ENCODE results near the gene PRDM1.

GRCh38 chr6:106126482-106126881, 40.3 kb downstream of the PRDM1 start:
- TF ChIP-seq BACH2 (CRISPR knock-in tag; IDR thresholded peaks at IDR 0.05; ENCODE audit: borderline replicate concordance) (no peak), ESRRG (CRISPR knock-in tag; IDR thresholded peaks at IDR 0.05) (no peak), TOX (CRISPR knock-in tag; IDR thresholded peaks at IDR 0.05; ENCODE audit: borderline replicate concordance) (no peak), RARB (CRISPR knock-in tag; IDR thresholded peaks at IDR 0.05) (no peak)
